T-cell (primary cell): ENCODE data around the gene RNF13. TPM values are rescaled to one million over a fixed set of nuclear protein-coding genes. Genes with fewer than 3 reads are reported as not detected.

Experiments
- ATAC-seq, 4 experiments: fragments of 200-7000 bp in 3 of 4; fragments of 150-1000 bp in 1 of 4; cut with Tn5 transposase; replicated peaks in 1 of 4; 1 replicate in 3 of 4; 2 replicates in 1 of 4; pipeline ENCODE4 v1.10.0; 2021; ENCODE audit warnings: moderate library complexity in 3 of 4, mild to moderate bottlenecking in 2 of 4, moderate number of reproducible peaks in 1 of 4
- CTCF ChIA-PET, 2 donors: fragments of 300-600 bp; sonication (Branson Sonifier 250); formaldehyde crosslinking; loops; one replicate each; lab custom pipeline; 2022; ENCODE audit warnings: antibody characterized with exemption in 2 of 2; lab: Charles Lee
- POLR2A ChIA-PET, 2 donors: fragments of 300-600 bp; sonication (Branson Sonifier 250); formaldehyde crosslinking; loops; one replicate each; lab custom pipeline; 2022; ENCODE audit warnings: antibody characterized with exemption in 2 of 2; lab: Charles Lee
- DNase-seq, 35 experiments: peaks; one replicate each; pipeline versions ENCODE4 v3.0.0 to v3.0.0-alpha.2; 2013 to 2023
- H3K27ac ChIP-seq: one replicate; pipeline ENCODE4 v1.5.1; 2013; ENCODE audit warnings: low read length
- H3K27me3 ChIP-seq, 2 experiments: replicated peaks in 1 of 2; 1 replicate in 1 of 2; 2 replicates in 1 of 2; pipeline versions ENCODE4 v1.6.1 to v1.7.0; 2013; ENCODE audit warnings: low read length in 1 of 2, mixed read lengths in 1 of 2; ENCODE audit not compliant: control insufficient read depth in 2 of 2, insufficient read depth in 2 of 2; ENCODE audit errors: extremely low read depth in 1 of 2
- H3K36me3 ChIP-seq, 2 donors: 1 replicate in 1 of 2; 2 replicates in 1 of 2; pipeline versions ENCODE4 v1.6.1 to v1.7.0; 2013; ENCODE audit warnings: low read length in 1 of 2; ENCODE audit not compliant: control insufficient read depth in 2 of 2, insufficient read depth in 1 of 2; ENCODE audit errors: extremely low read depth in 1 of 2
- H3K4me1 ChIP-seq, 2 experiments: 1 replicate in 1 of 2; 2 replicates in 1 of 2; pipeline versions ENCODE4 v1.6.1 to v1.7.0; 2013; ENCODE audit warnings: low read length in 2 of 2, mixed read lengths in 1 of 2; ENCODE audit not compliant: insufficient read depth in 2 of 2, control insufficient read depth in 1 of 2; ENCODE audit errors: extremely low read depth in 1 of 2
- H3K4me3 ChIP-seq, 2 donors: 1 replicate in 1 of 2; 2 replicates in 1 of 2; pipeline versions ENCODE4 v1.5.1 to v1.7.0; 2013; ENCODE audit warnings: mild to moderate bottlenecking in 2 of 2, low read length in 1 of 2, moderate library complexity in 1 of 2; ENCODE audit not compliant: control insufficient read depth in 1 of 2; ENCODE audit errors: extremely low read depth in 1 of 2
- H3K9me3 ChIP-seq: 2 replicates; pipeline ENCODE4 v1.7.0; 2013
- H3K27ac Mint-ChIP-seq, 2 donors: one replicate each; pipeline ENCODE4 v1.8.0; 2020 to 2021; ENCODE audit warnings: mild to moderate bottlenecking in 2 of 2, mixed read lengths in 2 of 2
- H3K27me3 Mint-ChIP-seq, 2 donors: one replicate each; pipeline ENCODE4 v1.8.0; 2021 to 2022; ENCODE audit warnings: mixed read lengths in 2 of 2
- H3K36me3 Mint-ChIP-seq: one replicate; pipeline ENCODE4 v1.8.0; 2021; ENCODE audit warnings: mixed read lengths
- H3K4me1 Mint-ChIP-seq, 3 donors: one replicate each; pipeline ENCODE4 v1.8.0; 2020 to 2022; ENCODE audit warnings: mixed read lengths in 3 of 3, mild to moderate bottlenecking in 1 of 3
- H3K4me3 Mint-ChIP-seq, 3 donors: one replicate each; pipeline ENCODE4 v1.8.0; 2020 to 2022; ENCODE audit warnings: mild to moderate bottlenecking in 3 of 3, mixed read lengths in 3 of 3, moderate library complexity in 3 of 3
- H3K9me3 Mint-ChIP-seq, 3 donors: one replicate each; pipeline ENCODE4 v1.8.0; 2020 to 2022; ENCODE audit warnings: mixed read lengths in 3 of 3
- WGBS: methylation state at CpG from one replicate; pipeline ENCODE4 v1.1.5; 2013; ENCODE audit warnings: missing lambda C conversion rate; ENCODE audit not compliant: insufficient coverage; 5-methylcytosine and 5-hydroxymethylcytosine counted together
- total RNA-seq, 35 experiments: library from RNA in 6 of 35; stranded (reverse) in 6 of 35; fragments of 120-200 nt in 1 of 35; gene quantifications; one replicate each; pipeline versions ENCODE4 v1.2.1 to v1.2.4 and lab custom pipeline; 2013 to 2026

Gene RNF13
- total RNA-seq, 5 donors from 2014 or later (not counting 1 experiment from before 2014, with no cell fraction given): 45.0 to 55.8 (median 54.8) TPM

DNA sequence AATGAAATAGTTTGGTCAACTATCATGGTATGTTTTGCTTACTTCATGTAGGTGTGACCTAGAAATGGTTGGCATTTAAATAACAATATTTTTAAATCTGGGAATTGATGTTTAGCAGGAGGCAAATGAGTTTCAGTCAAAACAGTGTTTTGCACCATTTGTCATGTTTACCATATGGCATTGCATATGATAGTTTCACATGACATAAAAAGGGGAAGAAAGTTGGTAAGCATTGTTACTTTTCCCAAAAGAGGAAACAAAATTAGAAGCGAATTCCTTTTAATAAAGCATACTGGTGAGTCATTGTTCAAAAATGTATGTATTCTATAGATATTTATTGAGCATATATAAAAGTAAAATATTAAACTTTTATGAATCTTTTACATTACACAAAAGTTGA is 2.3 kb downstream of the RNF13 start:
- POLR2A ChIA-PET: interaction anchor here in 1 of 2 donors (0.6 kb wide), 1 partner anchor 733 kb away, joined by 3 read pairs; no protein-coding TSS in a partner anchor
- H3K9me3 Mint-ChIP-seq: no peaks in the 10 kb centered on the region
- no peaks in the 10 kb centered on the region for H3K9me3 ChIP-seq
- H3K4me1 Mint-ChIP-seq: peaks cover 63 to 69% (median 67%) of the 10 kb centered on the region in 3 donors
- WGBS: no CpG with 5 or more reads among the region's 1 CpG
- no peaks in the 10 kb centered on the region for H3K27me3 ChIP-seq
- CTCF ChIA-PET: interaction anchor here (0.7 to 1.7 kb wide), 8 partner anchors 46 to 772 kb away, joined by 3 to 6 read pairs (median 4); partner anchors contain the start of gene COMMD2 (in 1 of the 2)
- DNase-seq (no peak), ATAC-seq (no peak)
- H3K4me3 Mint-ChIP-seq: peak overlapping the region; percentile 45 to 98 (median 98)
- H3K4me3 ChIP-seq: no peak overlapping the region
- peaks cover 3% of the 10 kb centered on the region for H3K36me3 Mint-ChIP-seq
- no peak overlapping the region for H3K27ac Mint-ChIP-seq
- H3K27me3 Mint-ChIP-seq: no peaks in the 10 kb centered on the region
- H3K27ac ChIP-seq: no peak overlapping the region
- no peaks in the 10 kb centered on the region for H3K36me3 ChIP-seq
- peaks cover 10 to 18% of the 10 kb centered on the region in 2 experiments for H3K4me1 ChIP-seq

DNA sequence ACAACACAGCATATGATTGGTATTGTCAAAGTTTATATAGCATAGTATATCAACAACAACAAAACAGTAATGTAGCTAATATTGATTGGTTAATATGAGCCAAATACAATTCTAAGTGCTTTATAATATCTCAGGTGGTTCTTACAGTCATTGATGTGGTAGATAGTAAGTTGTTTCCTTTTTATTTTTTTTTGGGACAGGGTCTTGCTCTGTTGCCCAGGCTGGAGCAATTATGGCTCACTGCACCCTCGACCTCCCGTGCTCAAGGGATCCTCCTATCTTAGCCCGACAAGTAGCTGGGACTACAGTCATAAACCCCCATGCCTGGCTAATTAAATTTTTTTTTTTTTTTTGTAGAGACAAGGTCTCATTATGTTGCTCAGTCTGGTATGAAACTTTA is 2.7 kb downstream of the RNF13 start:
- H3K4me3 ChIP-seq: no peak overlapping the region
- CTCF ChIA-PET: interaction anchor here (0.5 to 0.6 kb wide), 2 partner anchors 64 to 862 kb away, joined by 4 to 5 read pairs; partner anchors contain the start of gene COMMD2 (in 1 of the 2)
- WGBS: no CpG with 5 or more reads among the region's 3 CpGs

GRCh38 chr3:149816311-149816710 is 3.3 kb downstream of the RNF13 start:
- DNase-seq (no peak), ATAC-seq (no peak)
- no peaks in the 10 kb centered on the region for H3K27me3 Mint-ChIP-seq
- no peaks in the 10 kb centered on the region for H3K9me3 ChIP-seq
- CTCF ChIA-PET: interaction anchor here in 1 of 2 donors (0.6 kb wide), 1 partner anchor 65 kb away, joined by 4 read pairs; the partner anchor contains the start of gene COMMD2
- H3K4me1 Mint-ChIP-seq: peaks cover 73 to 78% (median 73%) of the 10 kb centered on the region in 3 donors
- H3K4me3 ChIP-seq: no peak overlapping the region
- H3K36me3 Mint-ChIP-seq: peaks cover 5% of the 10 kb centered on the region
- no peaks in the 10 kb centered on the region for H3K36me3 ChIP-seq
- no peaks in the 10 kb centered on the region for H3K27me3 ChIP-seq
- H3K4me1 ChIP-seq: peaks cover 10 to 18% of the 10 kb centered on the region in 2 experiments
- H3K27ac Mint-ChIP-seq: no peak overlapping the region
- POLR2A ChIA-PET: interaction anchor here in 1 of 2 donors (0.7 kb wide), 1 partner anchor 9 kb away, joined by 4 read pairs; no protein-coding TSS in a partner anchor
- no CpG with 5 or more reads among the region's 3 CpGs for WGBS
- H3K4me3 Mint-ChIP-seq: peak overlapping the region in 2 of 3 donors; percentile 26 to 98
- peaks cover 0 to under 1% (median 0%) of the 10 kb centered on the region in 3 donors for H3K9me3 Mint-ChIP-seq
- H3K27ac ChIP-seq: no peak overlapping the region

More for the DNA sequence above, 2.7 kb downstream of the RNF13 start:
- H3K27ac ChIP-seq: no peak overlapping the region
- Mint-ChIP-seq H3K27me3 (no peaks in the 10 kb centered on the region), H3K9me3 (no peaks in the 10 kb centered on the region), H3K4me1 (peaks cover 67 to 73% (median 68%) of the 10 kb centered on the region in 3 donors), H3K36me3 (peaks cover 3% of the 10 kb centered on the region), H3K27ac (no peak overlapping the region), H3K4me3 (peak overlapping the region in 1 of 3 donors; percentile 98)
- no peaks in the 10 kb centered on the region for H3K9me3 ChIP-seq
- DNase-seq (no peak), ATAC-seq (no peak)
- POLR2A ChIA-PET: interaction anchor here in 1 of 2 donors (0.7 kb wide), 1 partner anchor 9 kb away, joined by 4 read pairs; no protein-coding TSS in a partner anchor
- H3K36me3 ChIP-seq: no peaks in the 10 kb centered on the region
- peaks cover 10 to 18% of the 10 kb centered on the region in 2 experiments for H3K4me1 ChIP-seq
- no peaks in the 10 kb centered on the region for H3K27me3 ChIP-seq

- no peak overlapping the region for H3K27ac Mint-ChIP-seq
- H3K4me1 ChIP-seq: peaks cover 10 to 18% of the 10 kb centered on the region in 2 experiments
- WGBS: 0% methylated on average over 1 of the region's 2 CpGs
- H3K27ac ChIP-seq: no peak overlapping the region
- H3K4me3 Mint-ChIP-seq: peak overlapping the region in 2 of 3 donors; percentile 34 to 98
- H3K9me3 ChIP-seq: no peaks in the 10 kb centered on the region
- no peak overlapping the region for H3K4me3 ChIP-seq
- DNase-seq (no peak), ATAC-seq (no peak)
- CTCF ChIA-PET: interaction anchor here (0.8 to 1.0 kb wide), 3 partner anchors 9 to 64 kb away, joined by 3 read pairs; no protein-coding TSS in a partner anchor
- H3K36me3 ChIP-seq: no peaks in the 10 kb centered on the region
- H3K9me3 Mint-ChIP-seq: peaks cover 0 to 2% (median 0%) of the 10 kb centered on the region in 3 donors
- H3K36me3 Mint-ChIP-seq: peaks cover 11% of the 10 kb centered on the region
- POLR2A ChIA-PET: no interaction called here
- H3K27me3 Mint-ChIP-seq: no peaks in the 10 kb centered on the region
- no peaks in the 10 kb centered on the region for H3K27me3 ChIP-seq
- H3K4me1 Mint-ChIP-seq: peaks cover 79 to 84% (median 79%) of the 10 kb centered on the region in 3 donors
Observed at GRCh38 chr3:149816986-149817385, 4.0 kb downstream of the RNF13 start.

DNA sequence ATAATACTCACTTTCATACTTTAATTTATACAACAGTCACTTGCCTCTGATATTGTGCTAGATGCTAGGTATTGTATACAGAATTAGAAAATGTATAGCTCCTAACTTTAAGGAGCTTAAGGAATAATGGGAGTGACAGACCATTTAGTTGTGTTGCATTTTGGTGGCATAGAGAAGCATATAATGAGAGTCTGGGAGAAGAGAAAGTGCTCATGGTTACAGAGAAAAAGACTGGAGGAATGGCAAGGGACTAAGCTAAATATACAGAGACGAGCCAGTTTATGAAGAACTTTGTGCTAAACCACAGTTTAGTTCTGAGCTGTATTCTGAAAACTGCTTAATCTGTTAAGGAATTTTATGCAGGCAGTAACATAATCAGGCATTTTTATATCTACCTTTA is 6.4 kb downstream of the RNF13 start:
- CTCF ChIA-PET: interaction anchor here (0.6 to 2.0 kb wide), 5 partner anchors 11 to 731 kb away, joined by 3 to 17 read pairs (median 3); no protein-coding TSS in a partner anchor
- WGBS: 100% methylated on average over 1 of the region's 1 CpG
- H3K9me3 Mint-ChIP-seq: peaks cover 0 to 2% (median 0%) of the 10 kb centered on the region in 3 donors
- H3K4me3 Mint-ChIP-seq: no peak overlapping the region
- H3K4me3 ChIP-seq: no peak overlapping the region
- no peak for ATAC-seq
- POLR2A ChIA-PET: interaction anchor here in 1 of 2 donors (0.6 kb wide), 1 partner anchor 117 kb away, joined by 5 read pairs; no protein-coding TSS in a partner anchor
- DNase-seq: no peak
- H3K27me3 Mint-ChIP-seq: no peaks in the 10 kb centered on the region
- H3K27ac Mint-ChIP-seq: no peak overlapping the region
- no peak overlapping the region for H3K27ac ChIP-seq
- no peaks in the 10 kb centered on the region for H3K27me3 ChIP-seq
- no peaks in the 10 kb centered on the region for H3K9me3 ChIP-seq
- no peaks in the 10 kb centered on the region for H3K36me3 ChIP-seq
- peaks cover 83 to 95% (median 87%) of the 10 kb centered on the region in 3 donors for H3K4me1 Mint-ChIP-seq
- peaks cover 3 to 5% of the 10 kb centered on the region in 2 experiments for H3K4me1 ChIP-seq
- H3K36me3 Mint-ChIP-seq: peaks cover 27% of the 10 kb centered on the region

DNA sequence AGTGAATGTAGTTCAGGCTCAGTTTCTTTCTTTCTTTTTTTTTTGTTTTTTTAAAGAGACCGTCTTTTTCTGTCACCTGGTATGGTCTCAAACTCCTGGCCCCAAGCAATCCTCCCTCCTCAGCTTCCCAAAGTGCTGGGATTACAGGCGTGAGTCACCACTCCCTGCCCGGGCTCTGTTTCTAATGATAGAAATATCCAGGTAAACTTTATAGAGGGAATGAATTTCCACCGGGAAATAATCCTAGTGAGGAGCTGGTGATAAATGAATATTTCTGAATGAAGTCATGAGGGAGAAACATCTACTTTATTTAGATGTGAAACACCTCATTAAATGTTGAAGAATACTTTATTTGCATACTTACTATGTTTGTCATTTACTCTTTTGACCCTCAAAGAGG is 7.2 kb downstream of the RNF13 start:
- ChIA-PET CTCF (interaction anchor here (0.6 to 2.0 kb wide), 3 partner anchors 12 to 49 kb away, joined by 3 to 17 read pairs (median 3); no protein-coding TSS in a partner anchor), POLR2A (interaction anchor here in 1 of 2 donors (0.6 kb wide), 1 partner anchor 117 kb away, joined by 5 read pairs; no protein-coding TSS in a partner anchor)
- no peak overlapping the region for H3K4me3 ChIP-seq
- H3K36me3 ChIP-seq: no peaks in the 10 kb centered on the region
- no peak overlapping the region for H3K27ac ChIP-seq
- Mint-ChIP-seq H3K9me3 (peaks cover 0 to 2% (median 0%) of the 10 kb centered on the region in 3 donors), H3K4me3 (no peak overlapping the region), H3K36me3 (peaks cover 27% of the 10 kb centered on the region), H3K27ac (no peak overlapping the region), H3K27me3 (no peaks in the 10 kb centered on the region), H3K4me1 (peaks cover 76 to 87% (median 80%) of the 10 kb centered on the region in 3 donors)
- no peak for ATAC-seq
- DNase-seq: no peak
- no peaks in the 10 kb centered on the region for H3K9me3 ChIP-seq
- no peaks in the 10 kb centered on the region for H3K27me3 ChIP-seq
- peaks cover 1 to 3% of the 10 kb centered on the region in 2 experiments for H3K4me1 ChIP-seq
- no CpG with 5 or more reads among the region's 4 CpGs for WGBS
